Neural cell (in vitro differentiated cells): ENCODE results near the gene CALHM5. TPM values are rescaled to one million over a fixed set of nuclear protein-coding genes. Genes with fewer than 3 reads are reported as not detected.

Experiments
- H2AFZ ChIP-seq: fragments of 200-600, 300-800 bp; sonication (generic), shearing (Covaris generic); 2 replicates; pipeline ENCODE4 v1.6.0; 2014; ENCODE audit warnings: low read depth, mild to moderate bottlenecking, antibody characterized with exemption, low read length, moderate library complexity
- H3F3A ChIP-seq: fragments of 200-600 bp; shearing (Covaris generic); 2 replicates; pipeline ENCODE4 v1.6.1; 2016; ENCODE audit warnings: mild to moderate bottlenecking, moderate library complexity, mixed read lengths, antibody characterized with exemption, low read length; ENCODE audit not compliant: insufficient read depth, poor library complexity, severe bottlenecking
- H3K27ac ChIP-seq: fragments of 200-600, 300-800 bp; sonication (generic), shearing (Covaris generic); 2 replicates; pipeline ENCODE4 v1.5.1; 2014; ENCODE audit warnings: mild to moderate bottlenecking, low read length, moderate library complexity
- H3K27me3 ChIP-seq: fragments of 300-800, 200-600 bp; sonication (generic), shearing (Covaris generic); 2 replicates; pipeline ENCODE4 v1.6.0; 2014; ENCODE audit warnings: mild to moderate bottlenecking, low read depth, low read length, moderate library complexity; ENCODE audit not compliant: insufficient read depth
- H3K36me3 ChIP-seq: fragments of 300-800, 200-600 bp; sonication (generic), shearing (Covaris generic); 2 replicates; pipeline ENCODE4 v1.5.1; 2014; ENCODE audit warnings: mild to moderate bottlenecking, antibody characterized with exemption, low read length, moderate library complexity; ENCODE audit not compliant: insufficient read depth
- H3K4me2 ChIP-seq: fragments of 300-800, 200-600 bp; sonication (generic), shearing (Covaris generic); 2 replicates; pipeline ENCODE4 v1.6.0; 2014; ENCODE audit warnings: mild to moderate bottlenecking, low read length
- H3K4me3 ChIP-seq: fragments of 300-800, 200-600 bp; sonication (generic), shearing (Covaris generic); 2 replicates; pipeline ENCODE4 v1.5.1; 2014; ENCODE audit warnings: mild to moderate bottlenecking, low read length, moderate library complexity
- H3K79me2 ChIP-seq: fragments of 200-600 bp; shearing (Covaris generic); replicated peaks from 2 replicates; pipeline ENCODE4 v1.6.0; 2014; ENCODE audit warnings: mild to moderate bottlenecking, low read length, moderate library complexity; ENCODE audit not compliant: insufficient read depth
- H3K9ac ChIP-seq: fragments of 300-800, 200-600 bp; sonication (generic), shearing (Covaris generic); 2 replicates; pipeline ENCODE4 v1.6.1; 2016; ENCODE audit warnings: mild to moderate bottlenecking, low read length, mixed read lengths
- H3K9me2 ChIP-seq: fragments of 200-600 bp; shearing (Covaris generic); 2 replicates; pipeline ENCODE4 v1.6.1; 2016; ENCODE audit warnings: mild to moderate bottlenecking, low read length, mixed read lengths; ENCODE audit not compliant: insufficient read depth
- H3K9me3 ChIP-seq: fragments of 200-600, 300-800 bp; sonication (generic), shearing (Covaris generic); 2 replicates; pipeline ENCODE4 v1.6.1; 2016; ENCODE audit warnings: mild to moderate bottlenecking, mixed run types, low read length, moderate library complexity, mixed read lengths
- H4K20me1 ChIP-seq: fragments of 200-600 bp; shearing (Covaris generic); 2 replicates; pipeline ENCODE4 v1.6.1; 2016; ENCODE audit warnings: mild to moderate bottlenecking, mixed run types; ENCODE audit not compliant: insufficient read depth
- EP300 ChIP-seq: fragments of 450-650 bp; conservative IDR thresholded peaks from 2 replicates; pipeline ENCODE4 v1.6.1; 2014; ENCODE audit warnings: antibody characterized with exemption, mild to moderate bottlenecking, moderate library complexity; ENCODE audit not compliant: poor library complexity, severe bottlenecking
- EZH2 ChIP-seq: fragments of 200-600, 300-800 bp; shearing (Covaris generic), sonication (generic); IDR thresholded peaks from 2 replicates; pipeline ENCODE4 v1.6.1; 2014; ENCODE audit warnings: antibody characterized with exemption, low read length, borderline replicate concordance, mild to moderate bottlenecking; ENCODE audit not compliant: insufficient read depth, poor library complexity, severe bottlenecking
- MXI1 ChIP-seq: fragments of 450-650 bp; conservative IDR thresholded peaks from 2 replicates; pipeline ENCODE4 v1.6.1; 2014; ENCODE audit warnings: antibody characterized with exemption, mild to moderate bottlenecking; ENCODE audit not compliant: poor library complexity, severe bottlenecking
- POLR2AphosphoS5 ChIP-seq: IDR thresholded peaks from 2 replicates; pipeline ENCODE4 v1.6.1; 2012
- RAD21 ChIP-seq: fragments of 450-650 bp; conservative IDR thresholded peaks from 2 replicates; pipeline ENCODE4 v1.6.1; 2014; ENCODE audit warnings: antibody characterized with exemption, mild to moderate bottlenecking, moderate library complexity
- SMC3 ChIP-seq: fragments of 450-650 bp; conservative IDR thresholded peaks from 2 replicates; pipeline ENCODE4 v1.6.1; 2014; ENCODE audit warnings: antibody characterized with exemption, mild to moderate bottlenecking, moderate library complexity; ENCODE audit not compliant: poor library complexity
- TAF1 ChIP-seq: IDR thresholded peaks from 2 replicates; pipeline ENCODE4 v1.6.1; 2012; ENCODE audit warnings: low read depth
- polyA plus RNA-seq: library from polyadenylated mRNA; depleted of rRNA; stranded (reverse); fragments of >200 nt; gene quantifications from 2 replicates; pipeline ENCODE4 v1.2.3, GENCODE V29; 2014
- TF ChIP-seq, protein P1 (sequence below): IDR thresholded peaks from 2 replicates; pipeline ENCODE4 v1.6.1; 2012; ENCODE audit warnings: borderline replicate concordance
- TF ChIP-seq, protein P2 (sequence below): fragments of 450-650 bp; IDR thresholded peaks from 2 replicates; pipeline ENCODE4 v1.5.1; 2014; ENCODE audit warnings: antibody characterized with exemption, mild to moderate bottlenecking, moderate library complexity; ENCODE audit not compliant: poor library complexity, severe bottlenecking

Gene CALHM5
- polyA plus RNA-seq, 1 donor from 2014 or later, result 0.07 TPM

DNA sequence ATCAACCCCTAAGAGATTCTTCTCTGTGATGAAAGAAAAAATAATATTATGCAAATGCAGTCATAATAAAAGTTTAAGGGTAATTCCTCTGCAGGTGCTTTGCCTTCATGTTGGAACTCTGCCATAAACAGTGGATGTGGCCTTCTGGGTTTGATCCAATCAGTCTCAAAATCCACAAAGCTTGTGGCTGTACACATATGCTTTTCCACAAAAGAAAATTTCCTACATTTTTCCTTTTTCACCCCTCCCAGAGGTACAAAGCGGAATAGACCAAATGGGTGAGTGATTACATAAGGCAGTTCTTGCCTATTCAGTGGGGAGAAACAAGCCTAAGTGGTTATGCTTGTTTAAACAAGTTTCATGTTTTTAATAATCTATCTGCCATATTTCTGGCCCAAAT lies 16.7 kb downstream of the CALHM5 start:
- no peaks in the 10 kb centered on the region for H4K20me1 ChIP-seq
- H3K79me2 ChIP-seq, result no peaks in the 10 kb centered on the region
- no peak overlapping the region for H2AFZ ChIP-seq
- no peak overlapping the region for H3K4me2 ChIP-seq
- no peaks in the 10 kb centered on the region for H3K9me3 ChIP-seq
- no peak overlapping the region for H3K4me3 ChIP-seq
- no peaks in the 10 kb centered on the region for H3K36me3 ChIP-seq
- H3F3A ChIP-seq, result no peaks in the 10 kb centered on the region
- no peaks in the 10 kb centered on the region for H3K27me3 ChIP-seq
- H3K9me2 ChIP-seq, result no peaks in the 10 kb centered on the region
- H3K9ac ChIP-seq, result no peak overlapping the region
- no peak for TF ChIP-seq RAD21
- TF ChIP-seq POLR2AphosphoS5, result no peak
- no peak overlapping the region for H3K27ac ChIP-seq

DNA sequence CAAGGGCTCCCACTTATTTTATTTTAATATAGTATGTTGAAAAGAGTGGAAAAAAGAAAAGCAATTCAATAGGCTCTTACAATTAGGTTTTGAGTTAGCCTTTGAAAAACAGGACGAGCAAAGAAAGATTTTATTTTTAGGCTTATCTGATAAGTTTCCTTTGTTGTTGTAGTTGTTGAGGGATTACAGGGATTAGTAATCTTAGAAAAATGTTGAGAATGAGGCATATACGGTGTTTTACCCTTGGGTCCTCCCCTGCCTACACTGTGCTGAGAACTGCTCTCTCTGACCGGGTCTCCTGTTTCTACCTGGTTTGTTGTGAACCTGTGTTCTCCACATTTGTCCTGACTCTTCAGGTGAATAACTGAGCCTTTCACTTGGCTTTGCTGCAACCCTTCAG lies 17.3 kb downstream of the CALHM5 start:
- Histone ChIP-seq H3K9me2 (no peaks in the 10 kb centered on the region), H3K27ac (no peak overlapping the region), H3K4me2 (no peak overlapping the region), H3K9me3 (no peaks in the 10 kb centered on the region), H3F3A (no peaks in the 10 kb centered on the region), H3K27me3 (no peaks in the 10 kb centered on the region), H2AFZ (no peak overlapping the region), H4K20me1 (no peaks in the 10 kb centered on the region), H3K9ac (no peak overlapping the region), H3K4me3 (no peak overlapping the region), H3K36me3 (no peaks in the 10 kb centered on the region), H3K79me2 (no peaks in the 10 kb centered on the region)
- TF ChIP-seq EZH2, result no peak
- TF ChIP-seq EP300, result no peak
- no peak for TF ChIP-seq SMC3
- no peak for TF ChIP-seq TAF1
- no peak for TF ChIP-seq RAD21
- TF ChIP-seq, protein P1, sequence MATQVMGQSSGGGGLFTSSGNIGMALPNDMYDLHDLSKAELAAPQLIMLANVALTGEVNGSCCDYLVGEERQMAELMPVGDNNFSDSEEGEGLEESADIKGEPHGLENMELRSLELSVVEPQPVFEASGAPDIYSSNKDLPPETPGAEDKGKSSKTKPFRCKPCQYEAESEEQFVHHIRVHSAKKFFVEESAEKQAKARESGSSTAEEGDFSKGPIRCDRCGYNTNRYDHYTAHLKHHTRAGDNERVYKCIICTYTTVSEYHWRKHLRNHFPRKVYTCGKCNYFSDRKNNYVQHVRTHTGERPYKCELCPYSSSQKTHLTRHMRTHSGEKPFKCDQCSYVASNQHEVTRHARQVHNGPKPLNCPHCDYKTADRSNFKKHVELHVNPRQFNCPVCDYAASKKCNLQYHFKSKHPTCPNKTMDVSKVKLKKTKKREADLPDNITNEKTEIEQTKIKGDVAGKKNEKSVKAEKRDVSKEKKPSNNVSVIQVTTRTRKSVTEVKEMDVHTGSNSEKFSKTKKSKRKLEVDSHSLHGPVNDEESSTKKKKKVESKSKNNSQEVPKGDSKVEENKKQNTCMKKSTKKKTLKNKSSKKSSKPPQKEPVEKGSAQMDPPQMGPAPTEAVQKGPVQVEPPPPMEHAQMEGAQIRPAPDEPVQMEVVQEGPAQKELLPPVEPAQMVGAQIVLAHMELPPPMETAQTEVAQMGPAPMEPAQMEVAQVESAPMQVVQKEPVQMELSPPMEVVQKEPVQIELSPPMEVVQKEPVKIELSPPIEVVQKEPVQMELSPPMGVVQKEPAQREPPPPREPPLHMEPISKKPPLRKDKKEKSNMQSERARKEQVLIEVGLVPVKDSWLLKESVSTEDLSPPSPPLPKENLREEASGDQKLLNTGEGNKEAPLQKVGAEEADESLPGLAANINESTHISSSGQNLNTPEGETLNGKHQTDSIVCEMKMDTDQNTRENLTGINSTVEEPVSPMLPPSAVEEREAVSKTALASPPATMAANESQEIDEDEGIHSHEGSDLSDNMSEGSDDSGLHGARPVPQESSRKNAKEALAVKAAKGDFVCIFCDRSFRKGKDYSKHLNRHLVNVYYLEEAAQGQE, result no peak

DNA sequence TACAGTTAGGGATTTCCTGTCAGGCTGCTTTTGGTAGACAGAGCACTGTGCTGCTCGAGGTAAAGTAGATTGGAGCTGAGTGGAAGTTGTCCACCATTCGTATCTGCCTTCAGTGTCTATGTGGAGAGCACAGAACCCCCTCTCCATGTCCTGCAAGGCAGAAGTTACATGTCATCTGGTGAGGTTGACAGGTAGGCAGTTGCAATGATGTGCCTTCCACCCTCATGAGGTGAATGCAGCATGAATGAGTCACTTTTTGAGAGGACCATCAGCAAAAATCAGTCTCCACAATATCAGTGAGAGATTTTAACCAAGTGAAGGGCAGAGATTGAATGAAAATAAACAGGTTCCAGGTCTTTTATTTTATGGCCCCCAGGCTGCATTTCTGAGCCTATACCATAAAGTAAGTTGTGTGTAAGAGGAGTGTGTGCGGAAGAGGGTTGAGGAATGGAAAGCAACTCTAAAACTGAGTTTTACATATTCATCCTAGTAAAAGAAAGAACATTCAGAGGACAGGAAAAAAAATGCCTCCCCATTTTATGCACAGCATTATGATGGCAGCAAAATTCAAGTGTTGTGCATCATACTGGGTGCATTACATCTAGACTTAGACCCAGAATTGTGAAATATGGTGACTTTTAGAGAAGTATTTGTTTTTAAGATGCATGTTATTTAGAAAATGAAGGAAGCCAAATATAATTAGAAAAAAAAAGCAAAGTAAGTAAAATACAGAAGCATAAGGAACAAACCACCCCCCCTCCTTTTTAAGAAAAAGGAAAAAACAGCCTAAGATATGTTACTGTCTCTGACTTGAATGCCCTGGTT lies 18.2 kb downstream of the CALHM5 start:
- H3K27ac ChIP-seq, result no peak overlapping the region
- H3K36me3 ChIP-seq, result no peaks in the 10 kb centered on the region
- no peaks in the 10 kb centered on the region for H3K9me2 ChIP-seq
- no peak overlapping the region for H3K4me2 ChIP-seq
- H2AFZ ChIP-seq, result no peak overlapping the region
- H3K9ac ChIP-seq, result no peak overlapping the region
- H3K27me3 ChIP-seq, result no peaks in the 10 kb centered on the region
- no peak overlapping the region for H3K4me3 ChIP-seq
- H3K9me3 ChIP-seq, result no peaks in the 10 kb centered on the region
- H4K20me1 ChIP-seq, result no peaks in the 10 kb centered on the region
- H3F3A ChIP-seq, result no peaks in the 10 kb centered on the region
- H3K79me2 ChIP-seq, result no peaks in the 10 kb centered on the region
- TF ChIP-seq TAF1, result no peak
- TF ChIP-seq, protein P1, result no peak
- no peak for TF ChIP-seq EP300
- TF ChIP-seq MXI1, result no peak
- no peak for TF ChIP-seq EZH2
- TF ChIP-seq, protein P2, sequence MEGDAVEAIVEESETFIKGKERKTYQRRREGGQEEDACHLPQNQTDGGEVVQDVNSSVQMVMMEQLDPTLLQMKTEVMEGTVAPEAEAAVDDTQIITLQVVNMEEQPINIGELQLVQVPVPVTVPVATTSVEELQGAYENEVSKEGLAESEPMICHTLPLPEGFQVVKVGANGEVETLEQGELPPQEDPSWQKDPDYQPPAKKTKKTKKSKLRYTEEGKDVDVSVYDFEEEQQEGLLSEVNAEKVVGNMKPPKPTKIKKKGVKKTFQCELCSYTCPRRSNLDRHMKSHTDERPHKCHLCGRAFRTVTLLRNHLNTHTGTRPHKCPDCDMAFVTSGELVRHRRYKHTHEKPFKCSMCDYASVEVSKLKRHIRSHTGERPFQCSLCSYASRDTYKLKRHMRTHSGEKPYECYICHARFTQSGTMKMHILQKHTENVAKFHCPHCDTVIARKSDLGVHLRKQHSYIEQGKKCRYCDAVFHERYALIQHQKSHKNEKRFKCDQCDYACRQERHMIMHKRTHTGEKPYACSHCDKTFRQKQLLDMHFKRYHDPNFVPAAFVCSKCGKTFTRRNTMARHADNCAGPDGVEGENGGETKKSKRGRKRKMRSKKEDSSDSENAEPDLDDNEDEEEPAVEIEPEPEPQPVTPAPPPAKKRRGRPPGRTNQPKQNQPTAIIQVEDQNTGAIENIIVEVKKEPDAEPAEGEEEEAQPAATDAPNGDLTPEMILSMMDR, result no peak
- no peak for TF ChIP-seq RAD21
- TF ChIP-seq SMC3, result no peak
- no peak for TF ChIP-seq POLR2AphosphoS5
